Activated CD4-positive, alpha-beta memory T cell treated with anti-CD3 and anti-CD28 coated beads for 36 hours (primary cell): ENCODE measurements around the gene DHCR24. TPM values are rescaled to one million over a fixed set of nuclear protein-coding genes. Genes with fewer than 3 reads are reported as not detected.

Source experiments
- CTCF ChIA-PET: fragments of 350-600 bp; sonication (Branson Sonifier 250); formaldehyde crosslinking; loops from one replicate; lab custom pipeline; 2021; ENCODE audit warnings: antibody characterized with exemption, inconsistent platforms; lab: Charles Lee
- POLR2A ChIA-PET: fragments of 350-600 bp; sonication (Branson Sonifier 250); formaldehyde crosslinking; loops from one replicate; lab custom pipeline; 2021; ENCODE audit warnings: antibody characterized with exemption; lab: Charles Lee
- DNase-seq: peaks from one replicate; pipeline ENCODE4 v3.0.0-alpha.2; 2020
- H3K27ac Mint-ChIP-seq: one replicate; pipeline ENCODE4 v1.8.0; 2021; ENCODE audit warnings: mixed read lengths
- H3K27me3 Mint-ChIP-seq: one replicate; pipeline ENCODE4 v1.8.0; 2021; ENCODE audit warnings: mixed read lengths
- H3K36me3 Mint-ChIP-seq: one replicate; pipeline ENCODE4 v1.8.0; 2021; ENCODE audit warnings: mixed read lengths
- H3K4me1 Mint-ChIP-seq: one replicate; pipeline ENCODE4 v1.8.0; 2021; ENCODE audit warnings: low read depth, mixed read lengths
- H3K4me3 Mint-ChIP-seq: one replicate; pipeline ENCODE4 v1.8.0; 2021; ENCODE audit warnings: mild to moderate bottlenecking, mixed read lengths
- H3K9me3 Mint-ChIP-seq: one replicate; pipeline ENCODE4 v1.8.0; 2021; ENCODE audit warnings: mixed read lengths
- intact Hi-C: fragments of 100-400 bp; cut with micrococcal nuclease; formaldehyde crosslinking; loops from one replicate; pipeline ENCODE4 v1.15.1; 2023
- total RNA-seq, 2 experiments: library from RNA; stranded (reverse); gene quantifications; one replicate each; pipeline ENCODE4 v1.2.3, GENCODE V29; 2021

Gene DHCR24
- total RNA-seq, 2 experiments from 2014 or later = 72.6 to 75.1 TPM

DNA sequence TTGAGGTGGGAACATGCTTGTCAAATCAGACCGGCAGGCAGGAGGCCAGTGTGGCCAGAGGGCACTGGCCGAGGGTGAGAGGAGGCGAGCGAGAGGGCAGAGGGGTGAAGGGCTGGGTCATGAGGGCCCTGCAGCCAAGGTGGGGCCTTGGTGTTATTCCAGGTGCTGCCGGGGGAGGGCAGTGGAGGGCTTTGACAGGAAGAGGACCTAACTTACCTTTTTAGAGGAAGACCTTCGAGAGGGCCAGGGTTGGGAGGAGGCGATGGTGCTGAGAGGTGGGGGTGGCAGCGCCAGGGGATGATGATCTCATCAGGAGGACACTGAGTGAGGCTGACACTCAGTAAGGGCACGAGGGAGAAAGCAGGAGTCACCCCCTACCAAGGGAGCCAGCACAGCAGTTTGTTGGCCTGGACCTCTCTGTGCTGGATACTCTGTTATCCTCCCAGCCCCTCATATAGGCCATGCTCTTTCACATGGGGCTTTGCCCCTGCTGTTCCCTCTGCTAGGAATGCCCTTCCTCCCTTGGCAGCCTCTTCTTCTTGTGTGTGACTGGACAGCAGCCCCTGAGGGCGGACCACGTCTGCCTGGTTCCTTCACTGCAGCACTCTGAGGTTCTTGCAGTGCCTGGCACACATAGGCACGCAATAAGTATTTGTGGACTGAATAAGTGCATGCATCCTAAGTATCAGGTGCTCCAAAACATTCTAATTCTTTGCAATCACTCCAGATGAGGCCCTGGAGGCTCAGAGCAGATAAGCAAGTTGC, 78.4 kb downstream of the DHCR24 start:
- ChIA-PET CTCF (interaction anchor here (1.4 to 3.2 kb wide), 5 partner anchors 8 to 137 kb away, joined by 3 to 28 read pairs (median 18); partner anchors contain the start of gene TTC22), POLR2A (no interaction called here)
- Mint-ChIP-seq H3K9me3 (no peaks in the 10 kb centered on the region), H3K4me3 (no peak overlapping the region), H3K4me1 (peaks cover 20% of the 10 kb centered on the region), H3K27ac (no peak overlapping the region), H3K27me3 (peaks cover 2% of the 10 kb centered on the region), H3K36me3 (no peaks in the 10 kb centered on the region)
- intact Hi-C loops = no loop called here
- DNase-seq = no peak

DNA sequence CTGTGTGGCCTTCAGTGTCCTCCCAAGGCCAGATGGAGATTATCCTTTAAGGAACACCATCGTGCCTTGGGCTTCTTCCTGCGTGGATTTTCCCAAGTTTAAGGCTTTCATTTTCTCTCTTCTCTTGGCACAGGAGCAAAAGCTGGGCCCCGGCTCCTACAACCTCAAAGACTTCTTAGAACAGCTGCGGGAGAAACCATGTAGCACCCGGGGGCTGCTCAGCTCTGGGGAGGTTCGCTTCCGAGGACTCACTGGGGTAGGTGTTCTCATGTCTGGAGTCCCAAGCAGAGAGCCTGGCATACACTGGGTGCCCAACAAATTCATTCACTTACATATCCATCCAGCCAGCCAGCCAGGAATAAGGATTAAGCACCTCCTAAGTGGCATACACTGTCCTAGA, 79.2 kb downstream of the DHCR24 start:
- CTCF ChIA-PET = interaction anchor here (0.9 to 2.1 kb wide), 5 partner anchors 9 to 144 kb away, joined by 3 to 11 read pairs (median 6); no protein-coding TSS in a partner anchor

DNA sequence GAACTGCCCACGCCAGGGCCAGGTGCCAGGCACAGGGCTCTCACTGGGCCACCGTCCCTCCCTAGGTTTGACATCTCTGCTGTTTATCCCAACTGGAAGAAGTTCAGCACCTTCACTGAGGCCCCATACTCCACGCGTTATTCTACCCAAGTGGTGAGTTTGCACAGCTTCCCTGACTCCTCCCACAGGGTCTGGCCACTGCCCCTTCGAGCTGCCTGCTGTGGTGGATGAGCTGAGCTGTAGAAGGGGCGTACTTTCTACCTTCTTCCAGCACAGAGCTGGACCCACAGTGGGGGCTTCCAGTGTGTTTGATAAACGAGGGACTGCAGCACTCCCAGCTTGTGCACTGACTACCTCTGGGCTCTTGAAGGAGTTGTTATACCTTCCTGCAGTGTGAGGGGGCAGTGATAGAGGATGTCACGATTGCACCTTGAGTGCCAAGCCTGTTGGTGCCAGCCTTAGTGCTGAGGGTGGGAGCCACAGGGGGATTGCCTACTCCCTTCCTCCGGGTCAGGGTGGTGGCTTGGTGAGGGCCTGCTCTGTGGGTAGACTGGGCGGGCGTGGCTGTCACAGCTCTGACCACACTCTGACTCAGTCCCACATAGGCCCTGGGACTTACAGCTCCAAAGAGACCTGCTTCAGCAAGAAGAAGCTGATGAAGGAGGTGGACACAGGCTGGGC, 79.9 kb downstream of the DHCR24 start:
- intact Hi-C loops = no loop called here
- POLR2A ChIA-PET = no interaction called here
- peak; percentile 59 for DNase-seq

More for the DNA sequence above, 79.2 kb downstream of the DHCR24 start:
- Mint-ChIP-seq H3K36me3 (no peaks in the 10 kb centered on the region), H3K27ac (no peak overlapping the region), H3K9me3 (no peaks in the 10 kb centered on the region), H3K4me1 (peaks cover 22% of the 10 kb centered on the region), H3K27me3 (peaks cover 2% of the 10 kb centered on the region), H3K4me3 (no peak overlapping the region)
- intact Hi-C loops = no loop called here
- DNase-seq = no peak
- POLR2A ChIA-PET = no interaction called here

DNA sequence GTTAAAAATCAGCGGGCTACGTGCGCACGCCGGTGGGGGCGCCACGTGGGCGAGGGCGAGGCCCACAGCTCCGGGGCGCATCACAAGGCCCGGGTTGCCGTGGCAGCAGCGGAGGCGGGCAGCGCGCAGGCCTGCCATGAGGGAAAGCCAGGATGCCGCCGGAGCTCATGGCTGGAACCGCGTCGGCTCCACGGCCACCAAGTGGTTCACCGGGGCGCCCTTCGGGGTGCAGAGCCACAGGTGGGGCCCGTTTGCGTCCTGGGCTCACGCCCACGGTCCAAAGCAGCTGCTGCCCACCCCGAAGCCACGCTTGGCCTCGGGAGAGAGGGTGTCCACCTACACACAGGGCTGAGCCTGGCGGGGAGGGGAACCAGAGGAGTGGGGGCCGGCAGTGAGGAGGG, 81.0 kb downstream of the DHCR24 start:
- Mint-ChIP-seq H3K4me1 (peaks cover 27% of the 10 kb centered on the region), H3K4me3 (no peak overlapping the region), H3K36me3 (no peaks in the 10 kb centered on the region), H3K27me3 (peaks cover 2% of the 10 kb centered on the region), H3K9me3 (no peaks in the 10 kb centered on the region), H3K27ac (no peak overlapping the region)
- DNase-seq = no peak
- ChIA-PET POLR2A (interaction anchor here (2.5 kb wide), 1 partner anchor 90 kb away, joined by 7 read pairs; the partner anchor contains the start of gene TTC4), CTCF (interaction anchor here (2.1 kb wide), 1 partner anchor 134 kb away, joined by 11 read pairs; no protein-coding TSS in a partner anchor)
- intact Hi-C loops = no loop called here

More for the DNA sequence above, 79.9 kb downstream of the DHCR24 start:
- Mint-ChIP-seq H3K4me1 (peaks cover 22% of the 10 kb centered on the region), H3K27ac (no peak overlapping the region), H3K9me3 (no peaks in the 10 kb centered on the region), H3K27me3 (peaks cover 2% of the 10 kb centered on the region), H3K36me3 (no peaks in the 10 kb centered on the region), H3K4me3 (no peak overlapping the region)
- CTCF ChIA-PET = interaction anchor here (0.9 to 2.1 kb wide), 5 partner anchors 8 to 143 kb away, joined by 3 to 11 read pairs (median 6); no protein-coding TSS in a partner anchor

DNA sequence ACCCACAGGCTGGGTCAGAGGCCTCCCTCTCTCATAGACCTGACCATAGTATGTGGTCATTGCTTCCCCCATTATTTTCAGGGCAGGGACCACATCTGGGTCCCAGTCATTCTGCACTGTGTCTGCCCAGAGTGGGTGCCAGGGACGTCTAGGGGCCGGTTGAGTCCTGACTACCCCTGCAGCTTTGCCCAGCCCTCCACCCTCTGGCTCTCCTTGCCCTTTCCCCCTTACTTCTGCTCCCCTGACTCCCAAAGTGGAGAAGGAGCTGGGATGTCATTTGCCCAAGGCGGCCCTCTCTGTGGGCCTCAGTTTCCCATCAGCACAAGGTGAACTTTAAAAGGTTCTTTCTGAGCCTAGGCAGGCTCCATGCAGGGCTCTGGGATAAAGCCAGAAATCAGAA, 81.5 kb downstream of the DHCR24 start:
- ChIA-PET CTCF (interaction anchor here (1.2 to 2.3 kb wide), 2 partner anchors 10 to 14 kb away, joined by 3 to 10 read pairs; no protein-coding TSS in a partner anchor), POLR2A (interaction anchor here (2.5 kb wide), 1 partner anchor 89 kb away, joined by 7 read pairs; the partner anchor contains the start of gene TTC4)
- intact Hi-C loops = no loop called here
- H3K4me3 Mint-ChIP-seq = no peak overlapping the region
- DNase-seq = no peak
- H3K36me3 Mint-ChIP-seq = no peaks in the 10 kb centered on the region
- H3K27ac Mint-ChIP-seq = no peak overlapping the region
- H3K27me3 Mint-ChIP-seq = peaks cover under 1% of the 10 kb centered on the region
- H3K9me3 Mint-ChIP-seq = no peaks in the 10 kb centered on the region
- H3K4me1 Mint-ChIP-seq = peaks cover 27% of the 10 kb centered on the region

DNA sequence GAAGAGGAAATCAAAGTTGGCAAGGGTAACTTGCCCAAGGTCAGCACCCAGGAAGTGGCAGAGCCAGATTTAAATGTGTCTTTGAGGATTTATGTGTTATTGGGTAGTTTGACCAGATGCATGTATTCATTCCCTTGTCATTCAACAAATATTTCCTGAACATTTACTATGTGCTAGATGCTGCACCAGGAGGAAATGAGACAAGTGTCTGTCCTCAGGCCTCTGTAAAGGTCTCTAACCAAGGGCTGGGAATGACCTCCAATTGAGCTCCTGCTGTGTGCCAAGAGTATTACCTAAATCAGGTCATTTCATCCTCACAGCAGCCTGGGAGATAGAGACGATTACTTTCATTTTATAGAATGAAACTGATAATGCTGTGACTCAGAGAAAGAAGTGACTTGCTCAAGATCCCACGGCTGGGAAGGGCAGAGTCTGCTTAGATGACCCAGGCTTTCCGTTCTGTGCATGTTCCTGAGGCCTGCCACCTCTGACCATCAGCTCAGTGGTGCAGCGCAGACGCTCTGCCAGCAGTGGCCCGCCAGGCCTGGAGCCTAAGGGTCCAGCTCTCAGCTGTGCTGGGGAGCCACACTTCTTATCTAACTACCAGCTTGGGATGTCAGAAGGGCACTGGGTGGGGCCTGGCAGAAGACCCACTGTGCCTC, 82.4 kb downstream of the DHCR24 start:
- Mint-ChIP-seq H3K4me3 (no peak overlapping the region), H3K4me1 (peaks cover 32% of the 10 kb centered on the region), H3K36me3 (no peaks in the 10 kb centered on the region), H3K27ac (peak overlapping the region; percentile 47), H3K27me3 (no peaks in the 10 kb centered on the region), H3K9me3 (no peaks in the 10 kb centered on the region)
- CTCF ChIA-PET = interaction anchor here (1.1 to 2.3 kb wide), 4 partner anchors 9 to 88 kb away, joined by 3 to 10 read pairs (median 4); no protein-coding TSS in a partner anchor
- intact Hi-C loops = loop anchor here (1.0 kb wide), 1 partner anchor 397 kb away; no protein-coding TSS in a partner anchor
- POLR2A ChIA-PET = interaction anchor here (2.5 kb wide), 1 partner anchor 88 kb away, joined by 7 read pairs; the partner anchor contains the start of gene TTC4
- DNase-seq = peak; percentile 66

DNA sequence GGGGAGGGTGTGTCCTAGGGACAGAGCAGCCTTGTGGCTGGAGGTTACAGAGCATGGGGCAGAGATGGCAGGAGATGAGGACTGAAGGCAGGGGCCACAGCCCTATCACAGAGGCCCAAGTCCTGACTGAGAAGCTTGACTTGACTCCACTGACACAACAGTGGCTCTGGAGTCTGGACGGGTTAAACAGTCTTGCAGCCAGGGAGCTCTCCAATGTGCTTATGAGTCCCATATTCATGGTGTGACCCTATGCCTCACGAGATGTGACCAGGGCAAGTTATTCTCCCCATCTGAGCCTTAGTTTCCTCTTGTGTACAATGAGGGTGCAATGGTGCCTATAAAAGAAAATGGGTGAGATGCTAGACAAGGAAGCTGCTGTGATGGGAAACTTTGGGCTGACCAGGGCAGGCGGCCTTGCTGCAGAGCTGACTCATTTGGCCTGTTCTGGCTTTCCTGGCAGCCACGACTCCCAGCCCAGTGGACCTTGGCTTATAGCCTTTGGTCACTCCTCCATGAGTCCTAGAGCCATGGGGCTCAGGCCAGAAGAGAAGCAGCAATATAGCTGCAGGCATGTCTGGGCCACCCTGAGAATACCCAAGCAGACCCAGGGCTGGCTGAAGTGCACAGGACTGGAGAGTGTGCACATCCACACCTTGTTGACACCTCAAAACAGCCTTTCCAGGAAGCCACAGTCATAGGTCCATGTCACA, 83.1 kb downstream of the DHCR24 start:
- Mint-ChIP-seq H3K27ac (peak overlapping the region; percentile 47), H3K4me1 (peaks cover 39% of the 10 kb centered on the region), H3K27me3 (no peaks in the 10 kb centered on the region), H3K36me3 (no peaks in the 10 kb centered on the region), H3K9me3 (no peaks in the 10 kb centered on the region), H3K4me3 (no peak overlapping the region)
- ChIA-PET CTCF (interaction anchor here (0.6 to 2.3 kb wide), 5 partner anchors 8 to 218 kb away, joined by 3 to 10 read pairs (median 3); no protein-coding TSS in a partner anchor), POLR2A (interaction anchor here (2.5 kb wide), 1 partner anchor 88 kb away, joined by 7 read pairs; the partner anchor contains the start of gene TTC4)
- peak; percentile 40 for DNase-seq
- intact Hi-C loops = loop anchor here (1.0 kb wide), 1 partner anchor 397 kb away; no protein-coding TSS in a partner anchor

DNA sequence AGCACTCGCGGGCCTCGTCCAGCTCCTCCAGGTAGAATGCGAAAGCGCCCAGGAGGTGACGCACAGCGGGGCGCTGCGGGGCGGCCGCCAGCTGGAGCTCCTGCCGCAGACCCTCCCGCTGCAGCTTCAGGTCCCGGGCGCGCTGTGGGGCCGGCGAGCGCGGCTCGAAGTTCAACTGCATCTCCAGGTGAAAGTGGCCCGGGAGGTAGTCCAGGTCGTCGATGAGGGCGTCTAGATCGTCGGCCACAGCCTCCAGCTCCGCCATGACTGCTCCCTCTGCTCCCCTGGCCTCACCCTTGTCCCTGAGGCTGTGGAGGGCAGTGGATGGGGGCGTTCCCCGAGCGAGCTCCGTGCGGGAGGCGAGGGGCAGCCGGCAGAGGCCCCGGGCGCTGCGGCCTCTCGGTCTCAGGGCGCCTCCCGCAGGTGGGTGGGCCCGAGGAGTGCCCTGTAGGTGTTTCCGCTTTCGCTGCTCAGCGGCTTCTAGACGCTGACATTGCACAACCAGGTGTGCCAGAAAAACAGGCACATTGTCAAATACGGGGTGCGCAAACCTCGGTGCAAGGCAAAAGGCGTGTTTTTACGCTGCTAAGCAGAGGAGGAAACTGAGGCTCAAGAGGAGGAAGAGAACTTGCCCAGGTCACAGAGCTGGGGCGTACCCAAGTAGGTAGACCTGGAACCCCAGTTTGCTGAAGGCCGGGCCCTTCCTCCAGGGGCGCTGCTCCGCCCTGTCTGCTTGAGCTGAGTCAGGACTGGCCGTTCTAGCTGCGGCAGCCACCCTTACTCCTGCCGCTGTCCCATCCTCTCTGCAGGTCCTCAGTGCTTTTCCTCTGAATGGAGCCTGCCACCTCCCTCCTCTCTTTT, 85.9 kb downstream of the DHCR24 start, which contains the start of gene TTC22:
Gene TTC22, minus strand, starts transcription at position 425 of the 861 bp plus-strand sequence. Its CDS starts 160 bp downstream, at position 265.
- DNase-seq = peak; percentile 86
- Mint-ChIP-seq H3K4me3 (peak within 1 kb of the TSS; percentile 84), H3K36me3 (no peaks in the 10 kb centered on the region), H3K27me3 (no peaks in the 10 kb centered on the region), H3K27ac (peak within 1 kb of the TSS; percentile 67), H3K4me1 (peaks cover 56% of the 10 kb centered on the region), H3K9me3 (no peaks in the 10 kb centered on the region)
- POLR2A ChIA-PET = interaction anchor here (0.8 to 4.0 kb wide), 4 partner anchors 9 to 85 kb away, joined by 3 to 23 read pairs (median 5); partner anchors contain the start of gene TTC4
- intact Hi-C loops = loop anchor here (1.0 to 2.0 kb wide), 2 partner anchors 37 to 86 kb away; partner anchors contain the start of genes DHCR24 and PARS2
- CTCF ChIA-PET = interaction anchor here (0.6 to 5.3 kb wide), 18 partner anchors 9 to 970 kb away, joined by 3 to 38 read pairs (median 5); partner anchors contain the start of genes DHCR24, PARS2 and TTC4

DNA sequence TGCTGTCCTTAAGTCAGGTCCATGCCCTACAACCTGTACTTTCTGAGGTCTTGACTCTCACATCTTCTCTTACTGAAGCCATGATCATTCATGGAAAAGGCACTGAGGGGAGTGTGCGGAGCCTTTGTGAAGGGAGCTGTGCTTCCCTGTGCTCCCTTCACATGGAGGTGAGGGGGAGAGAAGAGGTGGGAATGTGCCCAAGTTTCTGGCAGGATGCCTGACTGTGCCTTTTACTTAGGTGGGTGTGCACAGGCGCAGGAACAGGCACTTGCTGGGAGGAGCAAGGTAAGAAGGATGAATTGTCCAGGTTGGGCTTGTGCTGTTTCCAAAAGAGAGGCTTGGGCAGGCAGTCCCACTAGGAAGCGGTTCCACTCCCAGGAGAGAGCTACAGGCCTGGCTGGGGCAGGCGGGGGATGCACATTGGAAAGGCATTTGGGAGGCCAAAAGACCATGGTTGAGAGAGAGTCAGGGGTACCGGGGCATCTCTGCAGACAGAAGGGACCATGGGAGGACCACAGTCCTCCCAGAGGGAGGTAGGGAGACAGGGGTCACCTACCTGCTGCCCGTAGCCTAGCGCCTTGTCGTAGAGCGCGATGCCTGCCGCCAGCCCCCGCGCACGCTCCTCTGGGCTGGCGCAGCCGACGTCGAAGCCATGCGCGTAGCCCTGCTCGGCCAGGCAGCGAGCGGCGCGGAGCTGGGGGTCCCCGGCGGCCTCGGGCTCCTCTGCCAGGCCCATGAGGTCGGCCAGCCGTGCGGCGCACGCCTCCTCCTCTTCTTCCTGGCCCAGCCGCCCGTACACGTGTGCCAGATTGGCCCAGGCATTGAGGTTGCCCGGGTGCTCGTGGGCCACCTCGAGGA, 86.7 kb downstream of the DHCR24 start:
- Mint-ChIP-seq H3K27me3 (no peaks in the 10 kb centered on the region), H3K9me3 (no peaks in the 10 kb centered on the region), H3K36me3 (no peaks in the 10 kb centered on the region), H3K27ac (peak overlapping the region; percentile 67), H3K4me1 (peaks cover 59% of the 10 kb centered on the region), H3K4me3 (peak overlapping the region; percentile 84)
- DNase-seq = no peak
- intact Hi-C loops = loop anchor here (2.0 kb wide), 1 partner anchor 87 kb away; the partner anchor contains the start of gene DHCR24
- POLR2A ChIA-PET = interaction anchor here (0.8 to 4.0 kb wide), 4 partner anchors 8 to 84 kb away, joined by 3 to 23 read pairs (median 5); partner anchors contain the start of gene TTC4
- CTCF ChIA-PET = interaction anchor here (0.9 to 5.3 kb wide), 14 partner anchors 8 to 752 kb away, joined by 3 to 38 read pairs (median 6); partner anchors contain the start of gene PARS2
